MCF 10A (cell line): ENCODE data around the gene GARRE1. TPM values are rescaled to one million over a fixed set of nuclear protein-coding genes. Genes with fewer than 3 reads are reported as not detected.

Experiments
- BruUV-seq: library from RNA; stranded (reverse); fragments of 400-500 nt; replicated peaks from 2 replicates; lab custom pipeline; 2021; lab: Mats Ljungman, UMichigan
- CTCF ChIA-PET: fragments of 300-600 bp; sonication (Branson Sonifier 250); formaldehyde crosslinking; extraction: SDS; loops from one replicate; lab custom pipeline; 2021; ENCODE audit warnings: antibody characterized with exemption, inconsistent platforms; lab: Yijun Ruan, JAX
- POLR2A ChIA-PET: fragments of 300-600, 350-650 bp; sonication (Branson Sonifier 250); formaldehyde crosslinking; extraction: SDS; loops from one replicate; lab custom pipeline; 2020; ENCODE audit warnings: antibody characterized with exemption, inconsistent platforms; lab: Yijun Ruan, JAX
- DNase-seq: peaks from one replicate; pipeline ENCODE4 v3.0.0-alpha.2; 2018; ENCODE audit not compliant: unreplicated experiment
- H3K27ac Mint-ChIP-seq: one replicate; pipeline ENCODE4 v1.8.0; 2022; ENCODE audit warnings: mild to moderate bottlenecking, low read depth, mixed read lengths; ENCODE audit not compliant: unreplicated experiment
- H3K27me3 Mint-ChIP-seq: one replicate; pipeline ENCODE4 v1.8.0; 2022; ENCODE audit warnings: mixed read lengths; ENCODE audit not compliant: insufficient read depth, unreplicated experiment
- H3K36me3 Mint-ChIP-seq: one replicate; pipeline ENCODE4 v1.8.0; 2022; ENCODE audit warnings: mild to moderate bottlenecking, moderate library complexity, mixed read lengths; ENCODE audit not compliant: insufficient read depth, unreplicated experiment
- H3K4me1 Mint-ChIP-seq: one replicate; pipeline ENCODE4 v1.8.0; 2022; ENCODE audit warnings: mixed read lengths; ENCODE audit not compliant: insufficient read depth, unreplicated experiment
- H3K4me3 Mint-ChIP-seq: one replicate; pipeline ENCODE4 v1.8.0; 2022; ENCODE audit warnings: mild to moderate bottlenecking, moderate library complexity, mixed read lengths; ENCODE audit not compliant: unreplicated experiment
- H3K9me3 Mint-ChIP-seq: one replicate; pipeline ENCODE4 v1.8.0; 2022; ENCODE audit warnings: mixed read lengths; ENCODE audit not compliant: unreplicated experiment
- intact Hi-C: fragments of 100-400 bp; cut with micrococcal nuclease; formaldehyde crosslinking; loops from 2 replicates; pipeline ENCODE4 v1.14.1; 2022
- total RNA-seq: library from RNA; stranded (reverse); gene quantifications from 2 replicates; pipeline ENCODE4 v1.2.3, GENCODE V29; 2022
- TF ChIP-seq, protein P1 (sequence below): fragments of 200-600 bp; IDR thresholded peaks from one replicate; pipeline ENCODE4 v1.8.0; 2022; ENCODE audit warnings: antibody characterized with exemption, mild to moderate bottlenecking; ENCODE audit not compliant: unreplicated experiment

GARRE1 gene
- total RNA-seq, 1 experiment from 2014 or later: 12.8 TPM

DNA sequence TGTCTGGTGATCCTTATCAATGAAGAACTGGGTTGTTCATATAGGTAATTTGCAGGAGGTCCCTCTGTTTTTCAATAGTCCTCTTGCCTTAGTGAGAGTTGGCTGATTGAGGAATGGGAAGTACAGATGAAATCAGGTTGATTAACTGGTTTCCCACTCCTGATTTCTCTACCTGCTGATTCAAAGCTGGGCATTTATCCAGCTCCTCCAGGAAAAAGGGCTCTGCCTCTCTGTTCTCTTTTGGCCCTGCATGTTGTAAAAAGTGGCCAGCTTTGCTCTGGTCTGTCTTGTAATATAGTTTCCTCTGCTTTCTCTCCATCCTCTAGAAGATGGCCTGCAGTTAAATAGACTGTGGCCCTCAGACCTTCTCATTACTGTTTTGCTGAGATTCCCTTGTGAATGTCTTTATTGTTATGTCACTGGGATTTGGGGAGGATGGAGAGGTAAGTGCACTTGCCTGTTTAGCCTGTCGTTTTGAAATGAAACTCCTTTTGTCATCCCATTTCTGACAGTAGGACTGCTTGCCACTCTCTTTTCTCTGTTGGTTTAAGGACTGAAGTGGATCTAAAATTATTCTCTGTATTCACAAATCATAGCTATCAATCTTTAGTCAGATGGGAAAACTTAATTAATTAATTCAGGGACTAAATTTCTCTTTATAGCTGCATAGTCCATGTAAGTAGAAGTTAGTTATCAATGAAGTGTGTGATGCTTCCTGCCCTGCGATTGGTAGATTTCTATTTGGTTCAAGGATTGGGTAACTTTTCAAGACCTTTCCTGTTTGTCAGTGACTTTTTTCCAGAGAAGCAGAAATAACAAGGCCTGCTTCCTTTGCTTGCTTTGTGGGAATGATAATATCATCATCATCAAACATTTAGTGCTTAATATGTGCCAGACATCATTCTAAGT lies 28.5 kb downstream of the GARRE1 start:
- intact Hi-C loops: no loop called here
- Mint-ChIP-seq H3K9me3 (no peaks in the 10 kb centered on the region), H3K4me3 (no peak overlapping the region), H3K27ac (no peak overlapping the region), H3K36me3 (peaks cover 12% of the 10 kb centered on the region), H3K27me3 (no peaks in the 10 kb centered on the region), H3K4me1 (peaks cover 11% of the 10 kb centered on the region)
- DNase-seq: peak; percentile 24
- BruUV-seq: no TSS peak
- ChIA-PET CTCF (interaction anchor here (0.6 to 1.4 kb wide), 6 partner anchors 10 to 165 kb away, joined by 3 to 6 read pairs (median 4); no protein-coding TSS in a partner anchor), POLR2A (interaction anchor here (0.6 to 1.6 kb wide), 2 partner anchors 13 to 20 kb away, joined by 4 read pairs; no protein-coding TSS in a partner anchor)
- TF ChIP-seq, protein P1, sequence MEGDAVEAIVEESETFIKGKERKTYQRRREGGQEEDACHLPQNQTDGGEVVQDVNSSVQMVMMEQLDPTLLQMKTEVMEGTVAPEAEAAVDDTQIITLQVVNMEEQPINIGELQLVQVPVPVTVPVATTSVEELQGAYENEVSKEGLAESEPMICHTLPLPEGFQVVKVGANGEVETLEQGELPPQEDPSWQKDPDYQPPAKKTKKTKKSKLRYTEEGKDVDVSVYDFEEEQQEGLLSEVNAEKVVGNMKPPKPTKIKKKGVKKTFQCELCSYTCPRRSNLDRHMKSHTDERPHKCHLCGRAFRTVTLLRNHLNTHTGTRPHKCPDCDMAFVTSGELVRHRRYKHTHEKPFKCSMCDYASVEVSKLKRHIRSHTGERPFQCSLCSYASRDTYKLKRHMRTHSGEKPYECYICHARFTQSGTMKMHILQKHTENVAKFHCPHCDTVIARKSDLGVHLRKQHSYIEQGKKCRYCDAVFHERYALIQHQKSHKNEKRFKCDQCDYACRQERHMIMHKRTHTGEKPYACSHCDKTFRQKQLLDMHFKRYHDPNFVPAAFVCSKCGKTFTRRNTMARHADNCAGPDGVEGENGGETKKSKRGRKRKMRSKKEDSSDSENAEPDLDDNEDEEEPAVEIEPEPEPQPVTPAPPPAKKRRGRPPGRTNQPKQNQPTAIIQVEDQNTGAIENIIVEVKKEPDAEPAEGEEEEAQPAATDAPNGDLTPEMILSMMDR: no peak

DNA sequence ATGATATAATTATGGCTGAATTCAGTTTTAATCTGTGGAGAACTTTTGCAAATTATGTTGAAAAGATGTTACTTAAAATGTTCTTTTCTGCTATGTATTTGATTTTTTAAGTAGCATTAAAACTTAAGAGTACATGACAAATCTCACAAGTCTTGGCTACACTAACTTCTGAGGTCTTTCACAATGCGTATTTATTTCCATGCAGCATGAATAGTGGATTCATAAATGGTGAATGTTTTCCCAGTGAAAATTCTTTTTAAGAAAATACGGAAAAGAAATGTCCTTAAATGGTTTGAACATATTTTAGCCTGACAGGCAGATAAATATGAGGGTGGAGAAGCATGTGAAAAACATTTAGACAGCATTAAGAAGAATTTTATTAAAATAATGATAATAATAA lies 30.2 kb downstream of the GARRE1 start:
- DNase-seq: no peak
- ChIA-PET CTCF (no interaction called here), POLR2A (no interaction called here)
- BruUV-seq: no TSS peak
- Mint-ChIP-seq H3K4me3 (no peak overlapping the region), H3K27ac (no peak overlapping the region), H3K9me3 (no peaks in the 10 kb centered on the region), H3K36me3 (peaks cover 12% of the 10 kb centered on the region), H3K27me3 (no peaks in the 10 kb centered on the region), H3K4me1 (peaks cover 11% of the 10 kb centered on the region)
- intact Hi-C loops: no loop called here
- TF ChIP-seq, protein P1: no peak

DNA sequence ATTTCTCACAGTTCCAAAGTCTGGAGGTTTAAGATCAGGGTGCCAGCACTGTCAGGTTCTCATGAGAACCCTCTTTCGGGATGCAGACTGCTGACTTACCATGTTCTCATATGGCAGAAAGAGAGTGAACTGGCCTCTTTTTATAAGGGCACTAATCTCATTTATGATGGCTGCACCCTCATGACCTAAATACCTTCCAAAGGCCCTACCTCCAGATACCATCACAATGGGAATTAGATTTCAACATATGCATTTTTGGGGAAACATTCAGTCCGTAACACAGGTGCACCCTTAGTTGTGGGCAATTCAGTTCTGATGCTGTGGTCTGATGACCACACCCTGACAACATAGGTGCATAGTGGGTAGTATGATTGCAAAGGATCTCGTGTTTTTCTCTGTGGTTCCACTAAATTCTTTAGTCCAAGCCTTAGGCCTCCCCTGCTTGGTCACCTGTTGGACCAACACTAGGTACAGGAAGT lies 33.3 kb downstream of the GARRE1 start:
- intact Hi-C loops: no loop called here
- POLR2A ChIA-PET: interaction anchor here (1.1 kb wide), 1 partner anchor 9 kb away, joined by 3 read pairs; no protein-coding TSS in a partner anchor
- H3K4me3 Mint-ChIP-seq: no peak overlapping the region
- no peak overlapping the region for H3K27ac Mint-ChIP-seq
- no peaks in the 10 kb centered on the region for H3K27me3 Mint-ChIP-seq
- no peaks in the 10 kb centered on the region for H3K9me3 Mint-ChIP-seq
- no TSS peak for BruUV-seq
- TF ChIP-seq, protein P1: no peak
- peaks cover 9% of the 10 kb centered on the region for H3K36me3 Mint-ChIP-seq
- peaks cover 9% of the 10 kb centered on the region for H3K4me1 Mint-ChIP-seq
- DNase-seq: no peak
- CTCF ChIA-PET: interaction anchor here (1.4 kb wide), 1 partner anchor 50 kb away, joined by 4 read pairs; no protein-coding TSS in a partner anchor

DNA sequence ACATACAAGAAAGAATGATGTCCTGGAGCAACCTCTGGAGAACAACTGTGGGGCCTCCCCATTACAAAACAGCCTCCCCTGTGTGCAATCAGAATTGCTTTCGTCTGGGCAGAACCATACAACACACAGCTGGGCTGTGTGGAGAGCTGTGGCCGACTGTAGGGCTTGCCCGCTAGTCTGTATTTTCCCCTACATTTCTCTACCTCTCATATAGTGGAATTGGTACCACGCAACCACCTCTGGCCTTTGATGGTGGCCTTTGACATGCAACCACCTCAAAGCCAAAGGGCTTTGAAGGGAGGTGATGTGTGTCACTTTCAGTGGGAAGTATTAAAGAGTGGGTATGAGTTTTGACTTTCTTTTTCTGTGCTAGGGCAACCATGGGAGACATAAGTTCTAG lies 34.0 kb downstream of the GARRE1 start:
- no peak overlapping the region for H3K4me3 Mint-ChIP-seq
- no peaks in the 10 kb centered on the region for H3K27me3 Mint-ChIP-seq
- H3K9me3 Mint-ChIP-seq: no peaks in the 10 kb centered on the region
- peaks cover 12% of the 10 kb centered on the region for H3K36me3 Mint-ChIP-seq
- intact Hi-C loops: no loop called here
- TF ChIP-seq, protein P1: no peak
- no peak overlapping the region for H3K27ac Mint-ChIP-seq
- no TSS peak for BruUV-seq
- POLR2A ChIA-PET: interaction anchor here (1.1 kb wide), 1 partner anchor 8 kb away, joined by 3 read pairs; no protein-coding TSS in a partner anchor
- CTCF ChIA-PET: interaction anchor here (1.4 kb wide), 1 partner anchor 49 kb away, joined by 4 read pairs; no protein-coding TSS in a partner anchor
- H3K4me1 Mint-ChIP-seq: peaks cover 2% of the 10 kb centered on the region
- DNase-seq: no peak
